ENCODE measurements around the gene CCDC27. TPM values are rescaled to one million over a fixed set of nuclear protein-coding genes. Genes with fewer than 3 reads are reported as not detected.

CCDC27 gene
- total RNA-seq, 1 experiment from 2014 or later = not detected

DNA sequence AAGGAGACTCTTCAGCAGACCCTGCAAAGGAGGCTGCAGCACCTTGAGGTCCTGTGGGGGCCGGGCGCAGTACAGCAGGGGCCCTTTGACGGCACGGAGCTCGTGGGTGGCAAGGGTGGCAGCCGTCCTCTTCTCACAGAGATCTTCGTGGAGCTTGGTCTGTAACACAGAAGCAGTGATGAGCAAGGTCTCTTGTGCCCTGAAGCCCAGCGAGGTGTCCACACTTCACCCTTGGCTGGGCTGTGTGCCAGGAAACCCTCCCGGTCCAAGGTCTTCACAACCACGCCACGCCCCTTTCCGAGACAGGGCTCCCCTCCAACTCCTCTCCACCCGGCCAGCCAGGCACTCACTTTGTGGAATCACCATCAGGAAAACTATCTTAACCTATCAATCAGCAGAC, 32.8 kb downstream of the CCDC27 start:
- no peak overlapping the region for H3K27ac ChIP-seq (ENCODE audit: low read depth, low read length)
- peaks cover 23% of the 10 kb centered on the region for H3K79me2 ChIP-seq (ENCODE audit: insufficient read depth, low read length)
- no peaks in the 10 kb centered on the region for H3K9me3 ChIP-seq (ENCODE audit: control insufficient read depth in 1 of 2, insufficient read depth in 1 of 2, low read depth in 1 of 2, low read length in 2 of 2)
- no peaks in the 10 kb centered on the region for H3K27me3 ChIP-seq (ENCODE audit: insufficient read depth, low read length)
- TF ChIP-seq ZFX (IDR thresholded peaks at IDR 0.05) (no peak), POLR2AphosphoS5 (IDR thresholded peaks at IDR 0.05; ENCODE audit: low read depth, low read length) (no peak)
- TF ChIP-seq, protein P1, sequence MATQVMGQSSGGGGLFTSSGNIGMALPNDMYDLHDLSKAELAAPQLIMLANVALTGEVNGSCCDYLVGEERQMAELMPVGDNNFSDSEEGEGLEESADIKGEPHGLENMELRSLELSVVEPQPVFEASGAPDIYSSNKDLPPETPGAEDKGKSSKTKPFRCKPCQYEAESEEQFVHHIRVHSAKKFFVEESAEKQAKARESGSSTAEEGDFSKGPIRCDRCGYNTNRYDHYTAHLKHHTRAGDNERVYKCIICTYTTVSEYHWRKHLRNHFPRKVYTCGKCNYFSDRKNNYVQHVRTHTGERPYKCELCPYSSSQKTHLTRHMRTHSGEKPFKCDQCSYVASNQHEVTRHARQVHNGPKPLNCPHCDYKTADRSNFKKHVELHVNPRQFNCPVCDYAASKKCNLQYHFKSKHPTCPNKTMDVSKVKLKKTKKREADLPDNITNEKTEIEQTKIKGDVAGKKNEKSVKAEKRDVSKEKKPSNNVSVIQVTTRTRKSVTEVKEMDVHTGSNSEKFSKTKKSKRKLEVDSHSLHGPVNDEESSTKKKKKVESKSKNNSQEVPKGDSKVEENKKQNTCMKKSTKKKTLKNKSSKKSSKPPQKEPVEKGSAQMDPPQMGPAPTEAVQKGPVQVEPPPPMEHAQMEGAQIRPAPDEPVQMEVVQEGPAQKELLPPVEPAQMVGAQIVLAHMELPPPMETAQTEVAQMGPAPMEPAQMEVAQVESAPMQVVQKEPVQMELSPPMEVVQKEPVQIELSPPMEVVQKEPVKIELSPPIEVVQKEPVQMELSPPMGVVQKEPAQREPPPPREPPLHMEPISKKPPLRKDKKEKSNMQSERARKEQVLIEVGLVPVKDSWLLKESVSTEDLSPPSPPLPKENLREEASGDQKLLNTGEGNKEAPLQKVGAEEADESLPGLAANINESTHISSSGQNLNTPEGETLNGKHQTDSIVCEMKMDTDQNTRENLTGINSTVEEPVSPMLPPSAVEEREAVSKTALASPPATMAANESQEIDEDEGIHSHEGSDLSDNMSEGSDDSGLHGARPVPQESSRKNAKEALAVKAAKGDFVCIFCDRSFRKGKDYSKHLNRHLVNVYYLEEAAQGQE (IDR thresholded peaks at IDR 0.05; ENCODE audit: low read depth) = no peak
- TF ChIP-seq, protein P2, sequence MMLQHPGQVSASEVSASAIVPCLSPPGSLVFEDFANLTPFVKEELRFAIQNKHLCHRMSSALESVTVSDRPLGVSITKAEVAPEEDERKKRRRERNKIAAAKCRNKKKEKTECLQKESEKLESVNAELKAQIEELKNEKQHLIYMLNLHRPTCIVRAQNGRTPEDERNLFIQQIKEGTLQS (IDR thresholded peaks at IDR 0.05) = no peak
- POLR2A ChIA-PET = no interaction called here
- RAD21 ChIA-PET (ENCODE audit: low non-redundant PET in 1 of 2, low total read pairs in 2 of 2, uncharacterized antibody in 2 of 2, unreplicated experiment in 2 of 2) = no interaction called here
- H3K4me3 ChIP-seq (replicated peaks in 1 of 2; ENCODE audit: low read depth in 1 of 2, low read length in 2 of 2) = no peak overlapping the region
- H3K4me2 ChIP-seq (ENCODE audit: low read length) = no peak overlapping the region
- ATAC-seq (no peak), DNase-seq (ENCODE audit: low read depth, low spot score) (no peak)
- peaks cover 23 to 35% of the 10 kb centered on the region in 2 experiments; a peak in 3 of 4 replicates for H3K36me3 ChIP-seq (ENCODE audit: control insufficient read depth in 1 of 2, insufficient read depth in 2 of 2, low read length in 2 of 2)
- H4K20me1 ChIP-seq (ENCODE audit: insufficient read depth) = no peaks in the 10 kb centered on the region
- intact Hi-C loops (cut with micrococcal nuclease) = loop anchor here (2.0 kb wide), 1 partner anchor 16 kb away; no protein-coding TSS in a partner anchor
- H3K9ac ChIP-seq (ENCODE audit: low read length) = no peak overlapping the region
- BruUV-seq (replicated peaks) = no TSS peak
- no peak overlapping the region for H2AFZ ChIP-seq (ENCODE audit: low read depth, low read length, poor library complexity, severe bottlenecking)
- no peaks in the 10 kb centered on the region for H3K4me1 ChIP-seq (ENCODE audit: control insufficient read depth in 1 of 2, insufficient read depth in 2 of 2, low read length in 2 of 2)
- CTCF ChIA-PET = interaction anchor here (1.1 to 1.9 kb wide), 3 partner anchors 9 to 332 kb away, joined by 3 to 9 read pairs (median 3); partner anchors contain the start of gene LRRC47
- no peaks in the 10 kb centered on the region for H3K9me2 ChIP-seq (ENCODE audit: insufficient read depth)

All from HCT116 (cell line).